Measurements from ENCODE around the gene PIPOX.

PIPOX gene

DNA sequence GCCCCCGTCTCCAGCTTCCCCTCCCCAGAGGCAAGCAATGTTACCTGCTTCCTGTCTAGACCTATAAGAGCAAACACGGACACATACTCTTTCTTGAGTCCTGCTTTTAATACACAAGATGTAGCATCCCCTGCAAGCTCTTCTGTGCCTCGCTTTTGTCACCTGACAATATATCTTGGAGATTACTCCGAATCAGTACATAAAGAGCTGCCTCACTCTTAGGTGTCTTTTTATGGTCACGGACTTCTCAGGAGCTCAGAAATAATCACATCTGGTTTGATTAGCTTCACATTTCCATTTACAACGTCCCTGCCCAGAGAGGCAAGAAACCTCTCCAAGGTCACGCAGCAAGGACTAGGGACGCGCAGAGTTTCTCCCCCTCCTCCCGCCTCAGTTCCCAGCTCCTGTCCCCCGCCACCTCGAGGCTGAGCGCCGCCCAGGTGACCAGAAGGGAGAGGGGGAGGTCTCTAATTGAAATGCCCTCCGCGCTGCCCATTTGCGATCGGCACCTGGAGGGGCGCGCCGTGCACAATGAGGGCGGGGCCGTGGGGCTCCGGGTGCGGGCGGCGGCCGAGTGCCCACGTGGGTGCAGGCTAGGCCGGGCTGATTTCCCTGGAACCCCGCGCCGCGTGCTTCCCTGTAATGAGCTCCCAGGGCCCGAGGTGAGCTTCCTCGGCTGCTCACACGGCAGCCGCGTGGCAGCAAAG, 23.3 kb upstream of the PIPOX start:
- no peak overlapping the region for H3K27ac ChIP-seq
- TF ChIP-seq, protein P1, sequence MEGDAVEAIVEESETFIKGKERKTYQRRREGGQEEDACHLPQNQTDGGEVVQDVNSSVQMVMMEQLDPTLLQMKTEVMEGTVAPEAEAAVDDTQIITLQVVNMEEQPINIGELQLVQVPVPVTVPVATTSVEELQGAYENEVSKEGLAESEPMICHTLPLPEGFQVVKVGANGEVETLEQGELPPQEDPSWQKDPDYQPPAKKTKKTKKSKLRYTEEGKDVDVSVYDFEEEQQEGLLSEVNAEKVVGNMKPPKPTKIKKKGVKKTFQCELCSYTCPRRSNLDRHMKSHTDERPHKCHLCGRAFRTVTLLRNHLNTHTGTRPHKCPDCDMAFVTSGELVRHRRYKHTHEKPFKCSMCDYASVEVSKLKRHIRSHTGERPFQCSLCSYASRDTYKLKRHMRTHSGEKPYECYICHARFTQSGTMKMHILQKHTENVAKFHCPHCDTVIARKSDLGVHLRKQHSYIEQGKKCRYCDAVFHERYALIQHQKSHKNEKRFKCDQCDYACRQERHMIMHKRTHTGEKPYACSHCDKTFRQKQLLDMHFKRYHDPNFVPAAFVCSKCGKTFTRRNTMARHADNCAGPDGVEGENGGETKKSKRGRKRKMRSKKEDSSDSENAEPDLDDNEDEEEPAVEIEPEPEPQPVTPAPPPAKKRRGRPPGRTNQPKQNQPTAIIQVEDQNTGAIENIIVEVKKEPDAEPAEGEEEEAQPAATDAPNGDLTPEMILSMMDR (IDR thresholded peaks at IDR 0.05) = no peak
- H3K4me3 ChIP-seq = no peak overlapping the region
- DNase-seq (ENCODE audit: low spot score) = no peak

DNA sequence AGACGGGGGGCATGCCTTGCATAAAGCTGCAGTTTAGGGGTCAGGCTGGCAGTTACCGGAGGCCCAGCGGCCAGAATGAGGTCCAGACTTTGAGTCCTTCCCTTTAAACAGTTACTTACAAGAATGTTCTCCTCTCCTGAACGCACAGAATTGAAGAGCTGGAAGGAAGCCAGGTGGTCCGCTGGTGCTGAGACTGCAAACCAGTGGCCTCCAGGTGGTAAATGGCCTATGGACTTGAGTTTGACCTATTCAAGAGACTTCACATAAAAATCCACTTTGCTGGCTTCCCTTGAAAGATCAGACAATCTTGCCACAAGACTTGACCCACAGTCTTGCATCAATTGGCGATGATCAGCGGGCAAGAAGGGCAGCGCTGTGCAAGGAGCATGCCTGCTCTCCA, 22.4 kb upstream of the PIPOX start:
- Histone ChIP-seq H3K27ac (no peak overlapping the region), H3K4me3 (no peak overlapping the region)
- TF ChIP-seq, protein P1 (IDR thresholded peaks at IDR 0.05) = no peak
- DNase-seq (ENCODE audit: low spot score) = no peak

- no peak for DNase-seq (ENCODE audit: low spot score)
- TF ChIP-seq, protein P1 (IDR thresholded peaks at IDR 0.05) = no peak
Observed at GRCh38 chr17:29021226-29021625, 21.7 kb upstream of the PIPOX start.

DNA sequence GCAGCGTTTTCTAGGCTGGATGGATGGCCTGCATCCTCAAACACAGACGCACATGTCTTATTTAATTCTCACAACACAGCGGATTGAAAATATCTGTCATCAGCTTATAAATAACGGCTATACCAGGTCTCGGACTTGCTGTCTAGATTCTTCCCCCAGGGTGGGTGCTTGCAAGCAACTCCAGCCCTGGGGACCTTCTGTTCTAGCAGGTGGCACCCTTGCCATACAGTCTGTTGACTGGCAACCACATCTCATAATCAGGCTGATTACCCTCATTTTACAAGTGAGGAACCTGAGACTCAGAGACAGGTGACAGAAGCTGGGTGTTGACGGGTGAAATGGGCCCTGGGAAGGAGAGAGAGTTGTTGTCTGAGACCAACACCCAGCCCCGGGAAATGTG, 20.9 kb upstream of the PIPOX start:
- no peak for DNase-seq (ENCODE audit: low spot score)
- Histone ChIP-seq H3K27ac (no peak overlapping the region), H3K4me3 (no peak overlapping the region)
- TF ChIP-seq, protein P1 (IDR thresholded peaks at IDR 0.05) = no peak

More at GRCh38 chr17:29021226-29021625, 21.7 kb upstream of the PIPOX start:
- Histone ChIP-seq H3K4me3 (no peak overlapping the region), H3K27ac (no peak overlapping the region)

DNA sequence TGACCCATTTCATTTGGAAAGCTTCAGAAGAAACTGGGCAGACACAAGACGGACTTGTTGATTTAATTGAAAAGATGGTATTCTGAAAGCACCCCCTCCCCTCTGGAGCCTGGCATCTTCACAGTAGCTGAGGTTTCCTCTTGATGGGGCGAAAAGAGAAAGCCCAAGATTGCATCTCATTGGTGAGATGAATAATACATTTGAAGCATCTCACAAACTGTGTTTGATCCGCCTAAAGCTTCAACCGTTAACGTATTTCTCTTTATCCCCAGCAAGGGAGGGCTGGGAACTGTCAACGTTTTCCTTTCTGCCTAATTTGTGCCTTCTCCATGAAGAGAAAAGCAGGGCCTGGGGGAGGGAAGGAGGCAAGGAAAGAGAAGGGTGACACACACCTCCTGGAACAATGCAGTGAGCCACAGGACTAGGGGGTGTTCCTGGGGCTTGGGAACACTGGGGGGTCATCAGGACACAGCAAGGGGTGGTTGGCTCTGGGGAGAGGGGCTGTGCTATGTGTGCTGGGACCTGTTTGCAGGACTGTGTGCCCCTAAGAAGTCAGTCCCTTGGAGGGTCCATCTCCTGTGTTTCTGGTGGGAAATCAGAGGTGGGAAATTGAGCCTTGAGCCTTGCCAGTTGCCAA, 18.5 kb upstream of the PIPOX start:
- TF ChIP-seq, protein P1 (IDR thresholded peaks at IDR 0.05) = no peak
- Histone ChIP-seq H3K27ac (no peak overlapping the region), H3K4me3 (no peak overlapping the region)
- no peak for DNase-seq (ENCODE audit: low spot score)

- H3K4me3 ChIP-seq = no peak overlapping the region
- TF ChIP-seq, protein P1 (IDR thresholded peaks at IDR 0.05) = no peak
- DNase-seq (ENCODE audit: low spot score) = no peak
- no peak overlapping the region for H3K27ac ChIP-seq
Observed at GRCh38 chr17:29031488-29031887, 11.5 kb upstream of the PIPOX start.
